SK-N-SH treated with all-trans-retinoic acid at 6 μM for 48 hours (cell line): ENCODE measurements around the gene ADAT3.

Experiments used
- CREB5 ChIP-seq: fragments of 250-450 bp; sonication (Bioruptor Pico); IDR thresholded peaks from 2 replicates; pipeline ENCODE4 v1.5.1; 2020; ENCODE audit warnings: low read depth, mild to moderate bottlenecking, moderate library complexity
- TOX ChIP-seq: fragments of 250-450 bp; sonication (Bioruptor Pico); IDR thresholded peaks from 2 replicates; pipeline ENCODE4 v1.8.0; 2021; ENCODE audit warnings: mild to moderate bottlenecking, moderate library complexity, borderline replicate concordance
- TSHZ2 ChIP-seq: fragments of 250-450 bp; sonication (Bioruptor Pico); IDR thresholded peaks from 2 replicates; pipeline ENCODE4 v1.5.0; 2020; ENCODE audit warnings: mild to moderate bottlenecking, moderate library complexity
- TF ChIP-seq, protein P1 (sequence below): fragments of 250-450 bp; sonication (Bioruptor Pico); IDR thresholded peaks from 2 replicates; pipeline ENCODE4 v1.8.0; 2020; ENCODE audit warnings: mild to moderate bottlenecking, moderate library complexity, borderline replicate concordance

DNA sequence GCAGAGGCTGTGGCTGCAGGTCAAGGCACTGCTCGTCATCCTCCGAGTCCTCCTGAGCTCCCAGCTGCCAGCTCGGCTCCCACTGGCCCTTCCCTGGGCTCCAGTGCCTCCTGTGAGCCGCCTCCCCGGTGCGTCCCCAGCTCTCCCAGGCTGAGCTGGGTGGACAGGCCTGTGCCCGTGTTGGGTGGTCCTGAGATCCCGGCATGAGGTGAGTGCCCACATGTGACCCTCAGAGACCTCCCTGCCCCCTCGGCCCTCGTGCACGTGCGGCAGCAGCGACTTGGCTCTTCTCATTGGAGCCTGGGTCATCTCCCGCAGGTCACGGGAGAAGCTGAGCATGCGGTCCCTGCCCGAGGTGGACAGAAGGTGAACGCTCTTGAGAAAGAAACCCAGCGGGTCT, 15.4 kb downstream of the ADAT3 start:
- no peak for TF ChIP-seq CREB5 (CRISPR knock-in tag)
- TF ChIP-seq, protein P1, sequence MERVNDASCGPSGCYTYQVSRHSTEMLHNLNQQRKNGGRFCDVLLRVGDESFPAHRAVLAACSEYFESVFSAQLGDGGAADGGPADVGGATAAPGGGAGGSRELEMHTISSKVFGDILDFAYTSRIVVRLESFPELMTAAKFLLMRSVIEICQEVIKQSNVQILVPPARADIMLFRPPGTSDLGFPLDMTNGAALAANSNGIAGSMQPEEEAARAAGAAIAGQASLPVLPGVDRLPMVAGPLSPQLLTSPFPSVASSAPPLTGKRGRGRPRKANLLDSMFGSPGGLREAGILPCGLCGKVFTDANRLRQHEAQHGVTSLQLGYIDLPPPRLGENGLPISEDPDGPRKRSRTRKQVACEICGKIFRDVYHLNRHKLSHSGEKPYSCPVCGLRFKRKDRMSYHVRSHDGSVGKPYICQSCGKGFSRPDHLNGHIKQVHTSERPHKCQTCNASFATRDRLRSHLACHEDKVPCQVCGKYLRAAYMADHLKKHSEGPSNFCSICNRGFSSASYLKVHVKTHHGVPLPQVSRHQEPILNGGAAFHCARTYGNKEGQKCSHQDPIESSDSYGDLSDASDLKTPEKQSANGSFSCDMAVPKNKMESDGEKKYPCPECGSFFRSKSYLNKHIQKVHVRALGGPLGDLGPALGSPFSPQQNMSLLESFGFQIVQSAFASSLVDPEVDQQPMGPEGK = no peak
- no peak for TF ChIP-seq TOX (CRISPR knock-in tag)
- TF ChIP-seq TSHZ2 = no peak
